ENCODE results near the gene NTSR2. TPM values are rescaled to one million over a fixed set of nuclear protein-coding genes. Genes with fewer than 3 reads are reported as not detected.

NTSR2 gene
- total and polyA plus RNA-seq, 4 donors, result not detected

DNA sequence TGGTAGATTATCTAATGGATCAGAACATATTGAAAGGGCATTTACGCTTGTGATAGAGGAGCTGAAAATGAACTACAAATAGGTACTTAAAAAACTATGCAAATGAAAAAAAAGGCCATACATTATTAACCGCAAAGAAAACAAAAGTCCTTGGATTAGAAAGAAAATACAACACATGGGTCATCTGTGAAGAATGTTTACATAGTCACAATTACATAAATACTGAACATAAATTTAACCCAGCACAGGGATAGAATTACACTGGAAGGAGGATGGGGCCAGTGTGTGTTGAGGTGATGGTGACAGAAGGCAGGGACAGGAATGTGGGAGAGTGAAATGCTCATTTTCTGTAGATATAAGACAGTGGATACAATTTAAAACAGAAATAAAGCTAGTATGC, 6.6 kb downstream of the NTSR2 start:
- TF ChIP-seq, protein P1, sequence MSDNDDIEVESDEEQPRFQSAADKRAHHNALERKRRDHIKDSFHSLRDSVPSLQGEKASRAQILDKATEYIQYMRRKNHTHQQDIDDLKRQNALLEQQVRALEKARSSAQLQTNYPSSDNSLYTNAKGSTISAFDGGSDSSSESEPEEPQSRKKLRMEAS (IDR thresholded peaks at IDR 0.05), result no peak
- no peak for TF ChIP-seq HNF4G (IDR thresholded peaks at IDR 0.05)
- no peak for TF ChIP-seq EGR1 (IDR thresholded peaks at IDR 0.05; ENCODE audit: low read depth in 2 of 2)
- no peak for TF ChIP-seq TAF1 (conservative IDR thresholded peaks at IDR 0.05)
- no peak for TF ChIP-seq JUND (IDR thresholded peaks at IDR 0.05)
- TF ChIP-seq RXRA (IDR thresholded peaks at IDR 0.05), result no peak
- TF ChIP-seq, protein P2, sequence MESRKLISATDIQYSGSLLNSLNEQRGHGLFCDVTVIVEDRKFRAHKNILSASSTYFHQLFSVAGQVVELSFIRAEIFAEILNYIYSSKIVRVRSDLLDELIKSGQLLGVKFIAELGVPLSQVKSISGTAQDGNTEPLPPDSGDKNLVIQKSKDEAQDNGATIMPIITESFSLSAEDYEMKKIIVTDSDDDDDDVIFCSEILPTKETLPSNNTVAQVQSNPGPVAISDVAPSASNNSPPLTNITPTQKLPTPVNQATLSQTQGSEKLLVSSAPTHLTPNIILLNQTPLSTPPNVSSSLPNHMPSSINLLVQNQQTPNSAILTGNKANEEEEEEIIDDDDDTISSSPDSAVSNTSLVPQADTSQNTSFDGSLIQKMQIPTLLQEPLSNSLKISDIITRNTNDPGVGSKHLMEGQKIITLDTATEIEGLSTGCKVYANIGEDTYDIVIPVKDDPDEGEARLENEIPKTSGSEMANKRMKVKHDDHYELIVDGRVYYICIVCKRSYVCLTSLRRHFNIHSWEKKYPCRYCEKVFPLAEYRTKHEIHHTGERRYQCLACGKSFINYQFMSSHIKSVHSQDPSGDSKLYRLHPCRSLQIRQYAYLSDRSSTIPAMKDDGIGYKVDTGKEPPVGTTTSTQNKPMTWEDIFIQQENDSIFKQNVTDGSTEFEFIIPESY (IDR thresholded peaks at IDR 0.05), result no peak
- TF ChIP-seq, protein P3, sequence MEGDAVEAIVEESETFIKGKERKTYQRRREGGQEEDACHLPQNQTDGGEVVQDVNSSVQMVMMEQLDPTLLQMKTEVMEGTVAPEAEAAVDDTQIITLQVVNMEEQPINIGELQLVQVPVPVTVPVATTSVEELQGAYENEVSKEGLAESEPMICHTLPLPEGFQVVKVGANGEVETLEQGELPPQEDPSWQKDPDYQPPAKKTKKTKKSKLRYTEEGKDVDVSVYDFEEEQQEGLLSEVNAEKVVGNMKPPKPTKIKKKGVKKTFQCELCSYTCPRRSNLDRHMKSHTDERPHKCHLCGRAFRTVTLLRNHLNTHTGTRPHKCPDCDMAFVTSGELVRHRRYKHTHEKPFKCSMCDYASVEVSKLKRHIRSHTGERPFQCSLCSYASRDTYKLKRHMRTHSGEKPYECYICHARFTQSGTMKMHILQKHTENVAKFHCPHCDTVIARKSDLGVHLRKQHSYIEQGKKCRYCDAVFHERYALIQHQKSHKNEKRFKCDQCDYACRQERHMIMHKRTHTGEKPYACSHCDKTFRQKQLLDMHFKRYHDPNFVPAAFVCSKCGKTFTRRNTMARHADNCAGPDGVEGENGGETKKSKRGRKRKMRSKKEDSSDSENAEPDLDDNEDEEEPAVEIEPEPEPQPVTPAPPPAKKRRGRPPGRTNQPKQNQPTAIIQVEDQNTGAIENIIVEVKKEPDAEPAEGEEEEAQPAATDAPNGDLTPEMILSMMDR (IDR thresholded peaks at IDR 0.05; ENCODE audit: low read depth, low read length, missing input control), result no peak
- TF ChIP-seq, protein P4, sequence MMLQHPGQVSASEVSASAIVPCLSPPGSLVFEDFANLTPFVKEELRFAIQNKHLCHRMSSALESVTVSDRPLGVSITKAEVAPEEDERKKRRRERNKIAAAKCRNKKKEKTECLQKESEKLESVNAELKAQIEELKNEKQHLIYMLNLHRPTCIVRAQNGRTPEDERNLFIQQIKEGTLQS (IDR thresholded peaks at IDR 0.05), result no peak
- TF ChIP-seq GABPA (IDR thresholded peaks at IDR 0.05 in 1 of 2, conservative IDR thresholded peaks at IDR 0.05 in 1 of 2), result no peak
- no peak for TF ChIP-seq RAD21 (IDR thresholded peaks at IDR 0.05)
- no peak for TF ChIP-seq FOXA1 (IDR thresholded peaks at IDR 0.05)
- Histone ChIP-seq H3K9me3 (ENCODE audit: control insufficient read depth in 4 of 4, low read length in 3 of 4) (peaks cover 0 to 3% (median 2%) of the 10 kb centered on the region in 4 donors), H3K27ac (ENCODE audit: low read depth in 1 of 2, low read length in 2 of 2) (no peak overlapping the region), H3K4me1 (ENCODE audit: control insufficient read depth in 4 of 4, insufficient read depth in 4 of 4, low read length in 3 of 4) (no peaks in the 10 kb centered on the region), H3K27me3 (ENCODE audit: control insufficient read depth in 4 of 4, insufficient read depth in 4 of 4, low read length in 3 of 4) (no peaks in the 10 kb centered on the region), H3K9ac (ENCODE audit: low read depth in 1 of 2, low read length in 2 of 2) (no peak overlapping the region), H3K36me3 (ENCODE audit: control insufficient read depth in 4 of 4, insufficient read depth in 3 of 4, low read depth in 1 of 4, low read length in 3 of 4) (no peaks in the 10 kb centered on the region), H3K4me3 (ENCODE audit: low read depth in 1 of 3, low read length in 3 of 3) (no peak overlapping the region)
- DNase-seq (ENCODE audit: low spot score), result no peak
- WGBS, result 92% methylated on average over 2 of the region's 2 CpGs

DNA sequence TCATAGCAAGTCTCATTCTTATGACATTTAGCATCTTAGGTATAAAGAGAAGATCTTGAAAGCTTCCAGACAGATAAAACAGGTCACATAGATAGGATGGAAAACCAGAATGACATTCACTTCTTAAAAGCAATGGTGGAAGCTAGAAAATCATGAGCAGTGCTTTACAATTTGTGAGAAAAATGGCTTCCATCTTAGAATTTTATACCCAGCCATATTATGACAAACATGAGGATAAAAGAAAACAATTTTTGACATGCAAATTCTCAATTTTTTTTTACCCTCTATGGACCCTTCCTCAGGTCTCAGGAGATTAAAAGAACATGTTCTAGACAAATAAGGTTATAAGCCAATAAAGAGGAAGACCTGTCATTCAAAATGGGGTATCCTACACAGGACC, 7.1 kb downstream of the NTSR2 start:
- DNase-seq (ENCODE audit: low spot score), result no peak

More for the DNA sequence above, 7.1 kb downstream of the NTSR2 start:
- H3K4me1 ChIP-seq (ENCODE audit: control insufficient read depth in 4 of 4, insufficient read depth in 4 of 4, low read length in 3 of 4), result no peaks in the 10 kb centered on the region
- TF ChIP-seq, protein P2 (IDR thresholded peaks at IDR 0.05), result no peak
- TF ChIP-seq, protein P1 (IDR thresholded peaks at IDR 0.05), result no peak
- TF ChIP-seq YY1 (IDR thresholded peaks at IDR 0.05), result no peak
- TF ChIP-seq EGR1 (IDR thresholded peaks at IDR 0.05; ENCODE audit: low read depth in 2 of 2), result no peak
- no peak for TF ChIP-seq JUND (IDR thresholded peaks at IDR 0.05)
- H3K4me3 ChIP-seq (ENCODE audit: low read depth in 1 of 3, low read length in 3 of 3), result no peak overlapping the region
- H3K27ac ChIP-seq (ENCODE audit: low read depth in 1 of 2, low read length in 2 of 2), result no peak overlapping the region
- H3K9me3 ChIP-seq (ENCODE audit: control insufficient read depth in 4 of 4, low read length in 3 of 4), result peaks cover 0 to 3% (median 2%) of the 10 kb centered on the region in 4 donors
- H3K36me3 ChIP-seq (ENCODE audit: control insufficient read depth in 4 of 4, insufficient read depth in 3 of 4, low read depth in 1 of 4, low read length in 3 of 4), result no peaks in the 10 kb centered on the region
- H3K9ac ChIP-seq (ENCODE audit: low read depth in 1 of 2, low read length in 2 of 2), result no peak overlapping the region
- H3K27me3 ChIP-seq (ENCODE audit: control insufficient read depth in 4 of 4, insufficient read depth in 4 of 4, low read length in 3 of 4), result no peaks in the 10 kb centered on the region
